Mesenchymal stem cell (in vitro differentiated cells and primary cell): Measurements from ENCODE around the gene AFM.

Source experiments
- DNase-seq: peaks from one replicate; pipeline ENCODE4 v3.0.0-alpha.2; 2013
- H2AFZ ChIP-seq: one replicate; pipeline ENCODE4 v1.6.1; 2013; ENCODE audit warnings: low read depth, mild to moderate bottlenecking, control low read depth, inconsistent platforms, low read length, moderate library complexity
- H2AK5ac ChIP-seq: 2 replicates; pipeline ENCODE4 v1.6.1; 2013; ENCODE audit warnings: low read length, moderate library complexity, mild to moderate bottlenecking, inconsistent platforms; ENCODE audit not compliant: severe bottlenecking
- H2BK120ac ChIP-seq: one replicate; pipeline ENCODE4 v1.6.1; 2013; ENCODE audit warnings: low read depth, mild to moderate bottlenecking, inconsistent platforms, low read length, moderate library complexity
- H2BK12ac ChIP-seq, 2 experiments: one replicate each; pipeline ENCODE4 v1.6.1; 2013; ENCODE audit warnings: inconsistent platforms in 2 of 2, low read length in 2 of 2, mild to moderate bottlenecking in 2 of 2, moderate library complexity in 2 of 2, control low read depth in 1 of 2
- H2BK15ac ChIP-seq: one replicate; pipeline ENCODE4 v1.6.1; 2013; ENCODE audit warnings: mild to moderate bottlenecking, low read depth, inconsistent platforms; ENCODE audit not compliant: poor library complexity, severe bottlenecking
- H2BK5ac ChIP-seq: 2 replicates; pipeline ENCODE4 v1.6.1; 2013; ENCODE audit warnings: low read depth, mild to moderate bottlenecking, low read length, control low read depth, inconsistent platforms; ENCODE audit not compliant: poor library complexity, severe bottlenecking
- H3K14ac ChIP-seq, 2 experiments: one replicate each; pipeline ENCODE4 v1.6.1; 2013; ENCODE audit warnings: inconsistent platforms in 2 of 2, low read length in 2 of 2, control low read depth in 1 of 2, mild to moderate bottlenecking in 1 of 2, moderate library complexity in 1 of 2
- H3K18ac ChIP-seq, 2 experiments: one replicate each; pipeline ENCODE4 v1.6.1; 2013; ENCODE audit warnings: inconsistent platforms in 2 of 2, low read length in 2 of 2, control low read depth in 1 of 2, low read depth in 1 of 2, mild to moderate bottlenecking in 1 of 2
- H3K23ac ChIP-seq, 2 experiments: one replicate each; pipeline ENCODE4 v1.6.1; 2013; ENCODE audit warnings: inconsistent platforms in 2 of 2, low read length in 2 of 2, mild to moderate bottlenecking in 2 of 2, moderate library complexity in 2 of 2, control low read depth in 1 of 2
- H3K27ac ChIP-seq: 2 replicates; pipeline ENCODE4 v1.5.1; 2013; ENCODE audit warnings: mild to moderate bottlenecking, moderate library complexity, low read length, control low read depth, inconsistent platforms; ENCODE audit not compliant: poor library complexity, severe bottlenecking
- H3K27me3 ChIP-seq, 2 experiments: 2 replicates each; pipeline versions ENCODE4 v1.6.1 to v1.7.0; 2013; ENCODE audit warnings: low read length in 2 of 2, mild to moderate bottlenecking in 2 of 2, moderate library complexity in 2 of 2, control low read depth in 1 of 2, inconsistent platforms in 1 of 2; ENCODE audit not compliant: control insufficient read depth in 1 of 2, insufficient read depth in 1 of 2
- H3K36me3 ChIP-seq, 2 experiments: 2 replicates each; pipeline versions ENCODE4 v1.6.1 to v1.7.0; 2013; ENCODE audit warnings: low read length in 2 of 2, control low read depth in 1 of 2, inconsistent platforms in 1 of 2, low read depth in 1 of 2, mild to moderate bottlenecking in 1 of 2; ENCODE audit not compliant: insufficient read depth in 2 of 2, control insufficient read depth in 1 of 2
- H3K4ac ChIP-seq, 2 experiments: one replicate each; pipeline ENCODE4 v1.6.1; 2013; ENCODE audit warnings: inconsistent platforms in 2 of 2, low read length in 2 of 2, mild to moderate bottlenecking in 2 of 2, moderate library complexity in 2 of 2, control low read depth in 1 of 2, low read depth in 1 of 2
- H3K4me1 ChIP-seq: 2 replicates; pipeline ENCODE4 v1.6.1; 2013; ENCODE audit warnings: low read depth, low read length, control low read depth; ENCODE audit not compliant: control insufficient read depth, insufficient read depth
- H3K4me2 ChIP-seq: 2 replicates; pipeline ENCODE4 v1.6.1; 2013; ENCODE audit warnings: low read length, mild to moderate bottlenecking, inconsistent platforms; ENCODE audit not compliant: poor library complexity, severe bottlenecking
- H3K4me3 ChIP-seq, 2 experiments: 2 replicates each; pipeline versions ENCODE4 v1.5.1 to v1.7.0; 2013; ENCODE audit warnings: low read length in 2 of 2, mild to moderate bottlenecking in 2 of 2, control low read depth in 1 of 2, low read depth in 1 of 2; ENCODE audit not compliant: insufficient read depth in 1 of 2
- H3K79me1 ChIP-seq: replicated peaks from 2 replicates; pipeline ENCODE4 v1.6.1; 2013; ENCODE audit warnings: mild to moderate bottlenecking, control low read depth, low read length, inconsistent platforms; ENCODE audit not compliant: poor library complexity, severe bottlenecking
- H3K9ac ChIP-seq: 2 replicates; pipeline ENCODE4 v1.7.0; 2013; ENCODE audit warnings: mild to moderate bottlenecking, low read length, moderate library complexity
- H3K9me3 ChIP-seq: 2 replicates; pipeline ENCODE4 v1.7.0; 2013; ENCODE audit warnings: mild to moderate bottlenecking, low read length; ENCODE audit not compliant: control insufficient read depth
- H4K8ac ChIP-seq: one replicate; pipeline ENCODE4 v1.6.1; 2013; ENCODE audit warnings: inconsistent platforms, mild to moderate bottlenecking, low read length, moderate library complexity
- H4K91ac ChIP-seq: one replicate; pipeline ENCODE4 v1.6.1; 2013; ENCODE audit warnings: mild to moderate bottlenecking, low read length, inconsistent platforms
- WGBS: methylation state at CpG from one replicate; pipeline ENCODE4 v1.1.7; 2013; ENCODE audit warnings: mixed read lengths; 5-methylcytosine and 5-hydroxymethylcytosine counted together

The AFM gene

DNA sequence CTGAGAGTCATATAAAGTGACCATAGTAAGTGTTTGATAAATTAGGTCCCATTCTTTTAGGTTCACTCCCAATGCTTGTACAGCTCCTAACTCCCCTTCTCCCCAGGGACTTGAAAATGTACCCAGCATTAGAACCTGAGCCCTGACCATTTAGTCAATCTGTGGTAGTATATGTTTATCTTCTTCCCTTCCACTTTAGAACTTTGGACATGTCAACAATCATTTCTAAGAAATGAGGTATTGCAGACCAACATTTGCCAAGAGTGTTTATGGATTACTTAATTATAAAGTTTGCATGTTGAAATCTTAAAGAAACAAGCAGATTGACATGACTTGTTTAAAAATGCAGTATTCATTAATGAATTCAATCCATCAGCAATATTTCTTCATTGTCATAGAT is 26.0 kb downstream of the AFM start:
- no peak for DNase-seq
- Histone ChIP-seq H2AK5ac (no peak overlapping the region), H3K4me3 (no peak overlapping the region), H3K18ac (no peak overlapping the region), H3K9me3 (no peaks in the 10 kb centered on the region), H3K27ac (no peak overlapping the region), H3K79me1 (no peaks in the 10 kb centered on the region), H2BK12ac (no peak overlapping the region), H4K8ac (no peak overlapping the region), H3K4me2 (no peak overlapping the region), H2BK15ac (no peak overlapping the region), H3K4me1 (no peaks in the 10 kb centered on the region), H3K9ac (no peak overlapping the region), H3K27me3 (no peaks in the 10 kb centered on the region), H2AFZ (no peak overlapping the region), H4K91ac (no peak overlapping the region), H3K4ac (no peak overlapping the region), H2BK120ac (no peak overlapping the region), H3K23ac (no peak overlapping the region), H3K36me3 (no peaks in the 10 kb centered on the region), H3K14ac (no peak overlapping the region), H2BK5ac (no peak overlapping the region)

DNA sequence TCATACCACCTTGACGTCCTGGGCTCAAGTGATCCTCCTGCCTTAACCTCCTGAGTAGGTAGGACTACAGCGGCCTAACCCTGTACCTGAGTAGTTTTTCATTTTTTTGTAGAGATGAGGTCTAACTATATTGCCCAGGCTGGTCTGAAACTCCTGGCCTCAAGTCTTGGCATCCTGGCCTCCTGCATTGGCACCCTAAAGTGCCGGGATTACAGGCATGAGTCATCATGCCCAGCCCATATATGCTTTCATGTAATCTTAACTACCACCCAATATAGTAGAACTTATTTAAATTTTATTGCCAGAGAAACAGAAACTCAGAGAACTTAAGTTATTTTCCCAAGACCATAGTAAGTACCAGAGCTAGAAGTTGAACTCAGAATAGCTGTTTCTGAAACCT is 27.1 kb downstream of the AFM start:
- no peaks in the 10 kb centered on the region for H3K4me1 ChIP-seq
- DNase-seq, result no peak
- no peak overlapping the region for H3K27ac ChIP-seq
- H4K91ac ChIP-seq, result no peak overlapping the region
- WGBS, result 95% methylated on average over 3 of the region's 3 CpGs
- H3K4me3 ChIP-seq, result no peak overlapping the region
- H2BK15ac ChIP-seq, result no peak overlapping the region
- H3K27me3 ChIP-seq, result no peaks in the 10 kb centered on the region
- no peak overlapping the region for H4K8ac ChIP-seq
- no peak overlapping the region for H3K14ac ChIP-seq
- no peak overlapping the region for H2AK5ac ChIP-seq
- no peak overlapping the region for H2AFZ ChIP-seq
- no peaks in the 10 kb centered on the region for H3K79me1 ChIP-seq
- no peak overlapping the region for H3K4ac ChIP-seq
- no peak overlapping the region for H2BK5ac ChIP-seq
- no peak overlapping the region for H3K18ac ChIP-seq
- no peak overlapping the region for H3K9ac ChIP-seq
- H3K4me2 ChIP-seq, result no peak overlapping the region
- no peak overlapping the region for H2BK12ac ChIP-seq
- H3K36me3 ChIP-seq, result no peaks in the 10 kb centered on the region
- no peaks in the 10 kb centered on the region for H3K9me3 ChIP-seq
- no peak overlapping the region for H3K23ac ChIP-seq
- no peak overlapping the region for H2BK120ac ChIP-seq

DNA sequence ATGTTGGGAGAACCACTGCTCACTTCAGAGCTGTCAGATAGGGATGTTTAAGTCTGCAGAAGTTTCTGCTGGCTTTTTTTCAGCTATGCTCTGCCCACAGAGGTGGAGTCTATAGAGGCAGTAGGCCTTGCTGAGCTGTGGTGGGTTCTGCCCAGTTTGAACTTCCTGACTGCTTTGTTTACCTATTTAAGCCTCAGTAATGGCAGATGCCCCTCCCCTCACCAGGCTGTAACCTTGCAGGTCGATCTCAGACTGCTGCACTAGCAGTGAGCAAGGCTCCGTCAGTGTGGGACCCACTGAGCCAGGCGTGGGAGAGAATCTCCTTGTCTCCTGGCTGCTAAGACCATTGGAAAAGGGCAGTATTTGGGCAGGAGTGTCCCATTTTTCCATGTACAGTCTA is 36.8 kb downstream of the AFM start:
- 77% methylated on average over 3 of the region's 3 CpGs for WGBS
- H2BK15ac ChIP-seq, result no peak overlapping the region
- no peak overlapping the region for H3K4ac ChIP-seq
- H4K91ac ChIP-seq, result no peak overlapping the region
- H3K4me1 ChIP-seq, result peaks cover 4% of the 10 kb centered on the region
- no peak overlapping the region for H2BK120ac ChIP-seq
- H3K27ac ChIP-seq, result no peak overlapping the region
- no peak overlapping the region for H4K8ac ChIP-seq
- H3K18ac ChIP-seq, result no peak overlapping the region
- H3K4me2 ChIP-seq, result no peak overlapping the region
- H3K14ac ChIP-seq, result no peak overlapping the region
- no peaks in the 10 kb centered on the region for H3K9me3 ChIP-seq
- H2AK5ac ChIP-seq, result no peak overlapping the region
- H3K4me3 ChIP-seq, result no peak overlapping the region
- no peak overlapping the region for H2BK5ac ChIP-seq
- no peak overlapping the region for H3K9ac ChIP-seq
- H3K36me3 ChIP-seq, result no peaks in the 10 kb centered on the region
- DNase-seq, result no peak
- peaks cover 0 to 3% of the 10 kb centered on the region in 2 experiments for H3K27me3 ChIP-seq
- no peak overlapping the region for H2AFZ ChIP-seq
- no peak overlapping the region for H3K23ac ChIP-seq
- no peak overlapping the region for H2BK12ac ChIP-seq
- H3K79me1 ChIP-seq, result no peaks in the 10 kb centered on the region

DNA sequence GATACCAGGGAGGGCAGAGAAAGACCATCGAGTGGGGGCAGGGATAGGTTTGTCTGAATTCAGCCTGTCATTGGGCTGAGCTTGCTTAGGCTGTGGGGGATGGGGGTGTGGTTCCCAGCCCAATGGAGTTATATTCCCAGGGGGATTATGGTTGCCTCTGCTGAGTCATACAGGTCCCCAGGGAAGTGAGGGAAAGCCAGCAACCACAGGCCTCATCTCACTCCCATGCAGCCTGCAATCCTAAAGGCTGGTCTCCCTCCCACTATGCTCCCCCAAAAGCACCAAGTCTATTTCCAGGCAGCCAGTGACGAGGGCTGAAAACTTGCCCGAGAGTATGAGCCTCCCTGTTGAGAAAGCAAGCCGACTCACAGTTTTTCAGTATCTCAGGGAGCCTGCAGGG is 39.3 kb downstream of the AFM start:
- H2BK120ac ChIP-seq, result no peak overlapping the region
- H3K4me3 ChIP-seq, result no peak overlapping the region
- H4K91ac ChIP-seq, result no peak overlapping the region
- 41% methylated on average over 4 of the region's 4 CpGs for WGBS
- peaks cover 0 to 3% of the 10 kb centered on the region in 2 experiments for H3K27me3 ChIP-seq
- no peak overlapping the region for H4K8ac ChIP-seq
- H2BK5ac ChIP-seq, result no peak overlapping the region
- H3K79me1 ChIP-seq, result no peaks in the 10 kb centered on the region
- no peak overlapping the region for H3K18ac ChIP-seq
- H3K4me2 ChIP-seq, result no peak overlapping the region
- H2BK15ac ChIP-seq, result no peak overlapping the region
- no peak overlapping the region for H3K4ac ChIP-seq
- no peak overlapping the region for H2AFZ ChIP-seq
- no peaks in the 10 kb centered on the region for H3K9me3 ChIP-seq
- H3K36me3 ChIP-seq, result no peaks in the 10 kb centered on the region
- H3K9ac ChIP-seq, result peak overlapping the region; percentile 41
- H2BK12ac ChIP-seq, result no peak overlapping the region
- DNase-seq, result peak; percentile 69
- H3K23ac ChIP-seq, result no peak overlapping the region
- no peak overlapping the region for H2AK5ac ChIP-seq
- H3K27ac ChIP-seq, result peak overlapping the region; percentile 25
- H3K4me1 ChIP-seq, result peaks cover 4% of the 10 kb centered on the region
- H3K14ac ChIP-seq, result no peak overlapping the region
